HG03432 (cell line): ENCODE measurements around the gene SPN.
"Not testable (repeated sequence)": the region's sequence is repeated elsewhere in the genome, so short reads cannot be mapped to it uniquely, and the experiment has no call there.

Experiments
- ATAC-seq: cut with Tn5 transposase; IDR thresholded peaks from one replicate; pipeline ENCODE4 v1.9.1; 2021; ENCODE audit warnings: mild to moderate bottlenecking, moderate library complexity; ENCODE audit not compliant: unreplicated experiment

The SPN gene

DNA sequence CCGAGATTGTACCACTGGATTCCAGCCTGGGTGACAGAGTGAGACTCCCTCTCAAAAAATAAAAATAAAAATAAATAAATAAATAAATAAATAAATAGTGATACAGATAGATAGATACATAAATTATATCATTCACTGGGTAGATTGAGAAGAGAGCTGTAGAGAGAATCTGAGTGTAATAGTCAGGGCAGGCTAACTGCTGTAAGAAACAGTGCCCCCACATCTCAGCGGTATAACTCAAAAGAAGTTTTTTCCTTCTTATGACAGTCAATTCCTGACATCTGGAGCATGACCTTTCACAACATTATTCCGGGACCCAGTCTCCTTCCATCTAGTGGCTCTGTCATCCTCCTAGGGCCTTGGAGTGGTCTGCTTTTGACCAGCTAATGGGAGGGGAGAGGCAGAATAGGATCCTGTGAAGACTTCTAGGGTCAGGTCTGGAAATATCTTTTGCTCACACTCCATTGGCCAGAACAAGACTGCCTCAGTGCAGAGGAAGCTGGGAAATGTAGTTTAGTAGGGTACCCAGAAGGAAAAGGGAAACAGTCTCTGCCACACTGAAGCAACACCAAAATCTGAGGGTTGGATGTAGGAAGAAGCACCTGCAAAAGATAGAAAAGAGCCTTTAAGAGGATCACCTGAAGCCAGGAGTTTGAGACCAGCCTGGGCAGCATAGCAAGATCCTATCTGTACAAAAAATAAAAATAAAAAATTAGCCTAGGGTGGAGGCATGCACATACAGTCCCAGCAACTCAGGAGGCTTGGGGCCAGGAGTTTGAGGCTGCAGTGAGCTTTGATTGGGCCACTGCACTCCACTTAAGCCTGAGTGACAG lies 13.0 kb downstream of the SPN start:
- ATAC-seq, result peak; percentile 48

DNA sequence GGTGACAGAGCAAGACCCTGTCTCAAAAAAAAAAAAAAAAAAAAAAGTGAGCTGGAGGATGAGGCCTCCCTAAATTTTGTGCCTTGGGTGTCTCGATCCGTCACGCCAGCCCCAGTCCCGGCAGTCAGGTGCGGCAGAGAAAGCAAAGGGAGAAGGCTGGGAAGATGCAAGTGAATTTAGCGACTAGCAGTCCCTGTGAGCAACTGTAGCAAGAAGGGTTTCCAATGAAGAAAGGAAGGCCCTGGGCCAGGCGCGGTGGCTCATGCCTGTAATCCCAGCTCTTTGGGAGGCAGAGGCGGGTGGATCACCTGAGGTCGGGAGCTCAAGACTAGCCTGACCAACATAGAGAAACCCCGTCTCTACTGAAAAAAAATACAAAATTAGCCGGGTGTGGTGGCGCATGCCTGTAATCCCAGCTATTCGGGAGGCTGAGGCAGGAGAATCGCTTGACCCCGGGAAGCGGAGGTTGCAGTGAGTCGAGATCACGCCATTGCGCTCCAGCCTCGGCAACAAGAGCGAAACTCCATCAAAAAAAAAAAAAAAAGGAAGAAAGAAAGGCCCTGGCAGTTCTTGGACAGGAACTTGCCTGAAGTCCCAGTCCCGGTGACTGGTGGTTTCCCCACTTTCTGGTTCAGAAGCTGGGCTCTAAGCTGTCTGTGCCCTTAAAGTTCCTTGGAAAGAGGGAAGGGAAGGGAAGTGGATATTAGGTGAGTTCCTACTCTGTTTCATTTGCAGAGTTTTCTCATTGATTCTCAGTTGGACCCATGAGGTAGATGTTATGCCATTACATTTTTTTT lies 14.1 kb downstream of the SPN start:
- no peak for ATAC-seq

- ATAC-seq, result peak; percentile 44
Observed at GRCh38 chr16:29678691-29679267, 15.7 kb downstream of the SPN start, which contains the start of gene QPRT. Gene QPRT, plus strand, starts transcription at chr16:29679180. Its CDS starts 18 bp downstream, at chr16:29679198.

GRCh38 chr16:29680180-29680598 lies 17.1 kb downstream of the SPN start:
- ATAC-seq, result no peak

- ATAC-seq, result no peak
Observed at GRCh38 chr16:29683543-29684090, 20.6 kb downstream of the SPN start.

DNA sequence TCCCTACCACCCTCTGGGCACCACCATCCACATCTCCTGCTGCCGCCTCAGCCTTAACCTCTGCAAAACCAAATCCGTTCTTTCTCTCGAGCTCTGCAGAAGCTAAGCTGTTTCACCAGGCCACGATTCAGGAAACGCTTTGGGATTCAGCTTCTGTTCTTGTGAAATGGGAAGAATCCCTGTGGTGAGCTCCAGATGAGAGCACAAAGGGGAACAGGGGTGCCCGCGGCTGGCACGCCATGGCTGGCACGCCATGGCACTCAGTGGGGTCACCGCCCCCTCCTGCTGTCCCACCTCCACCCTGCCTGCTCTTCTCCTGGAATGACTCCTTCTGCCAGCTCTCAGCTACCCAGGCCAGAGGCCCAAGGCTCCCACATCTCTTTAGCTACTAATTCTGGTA lies 21.6 kb downstream of the SPN start:
- no peak for ATAC-seq

- no peak for ATAC-seq
Observed at GRCh38 chr16:29686740-29687332, 23.8 kb downstream of the SPN start.

DNA sequence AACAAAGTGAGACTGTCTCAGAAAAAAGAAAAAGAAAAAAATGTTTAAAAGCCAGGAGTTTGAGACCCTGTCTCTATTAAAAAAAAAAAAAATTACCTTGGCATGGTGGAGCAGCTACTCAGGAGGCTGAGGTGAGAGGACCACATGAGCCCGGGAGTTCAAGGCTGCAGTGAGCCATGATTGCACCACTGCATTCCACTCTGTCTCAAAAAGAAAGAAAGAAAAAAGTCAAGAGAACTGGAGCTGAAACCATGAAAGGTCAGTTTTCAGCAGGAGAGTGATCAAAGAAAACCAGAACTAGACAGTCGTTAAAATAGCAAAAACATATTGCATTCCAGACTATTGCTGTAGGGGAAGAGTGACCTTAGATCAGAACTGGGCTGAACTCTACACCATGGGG lies 24.7 kb downstream of the SPN start:
- ATAC-seq, result no peak

DNA sequence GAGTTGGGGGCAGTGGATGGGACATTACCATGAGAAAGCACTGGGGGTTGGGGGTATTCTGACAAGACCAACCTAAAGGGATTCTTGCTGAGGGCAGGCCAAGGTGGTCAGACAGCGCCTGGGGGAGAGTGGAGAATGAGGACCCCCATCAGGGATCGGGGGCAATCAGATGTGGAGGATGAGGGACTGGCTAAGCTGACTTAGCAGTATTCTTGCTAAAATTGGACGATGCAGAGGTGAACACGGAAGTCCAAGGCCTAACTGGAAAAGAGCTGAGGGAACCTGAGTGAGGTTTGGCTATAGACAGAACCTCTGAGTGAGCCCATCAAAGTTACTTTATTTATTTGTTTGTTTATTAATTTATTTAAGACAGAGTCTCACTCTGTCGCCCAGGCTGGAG lies 25.1 kb downstream of the SPN start:
- no peak for ATAC-seq

DNA sequence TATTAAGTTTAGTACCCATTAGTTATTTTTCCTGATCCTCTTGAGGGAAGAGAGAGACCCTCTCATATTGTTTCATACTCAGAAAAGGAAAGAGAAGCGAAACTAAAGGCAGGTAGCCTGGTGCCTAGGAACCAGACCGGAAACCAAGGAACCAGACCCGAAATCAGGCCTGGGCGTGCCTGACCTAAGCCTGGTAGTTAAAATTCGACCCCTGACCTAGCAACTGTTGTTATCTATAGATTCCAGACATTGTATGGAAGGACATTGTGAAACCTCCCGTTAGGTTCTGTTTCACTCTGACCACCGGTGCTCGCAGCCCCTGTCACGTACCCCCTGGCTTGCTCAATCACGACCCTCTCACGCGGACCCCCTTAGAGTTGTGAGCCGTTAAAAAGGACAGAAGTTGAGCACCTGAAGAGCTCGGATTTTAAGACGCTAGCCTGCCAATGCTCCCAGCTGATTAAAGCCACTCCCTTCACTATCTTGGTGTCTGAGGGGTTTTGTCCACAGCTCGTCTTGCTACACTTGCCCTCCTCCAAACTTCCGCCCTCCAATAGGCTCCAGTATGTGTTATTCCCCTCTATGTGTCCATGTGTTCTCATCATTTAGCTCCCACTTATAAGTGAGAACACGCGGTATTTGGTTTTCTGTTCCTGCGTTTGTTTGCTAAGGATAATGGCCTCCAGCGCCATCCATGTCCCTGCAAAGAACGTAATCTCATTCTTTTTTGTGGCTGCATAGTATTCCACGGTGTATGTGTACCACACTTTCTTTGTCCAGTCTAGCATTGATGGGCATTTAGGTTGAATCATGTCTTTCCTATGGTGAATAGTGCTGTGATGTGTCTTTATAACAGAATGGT lies 26.7 kb downstream of the SPN start:
- not testable (repeated sequence) for ATAC-seq

DNA sequence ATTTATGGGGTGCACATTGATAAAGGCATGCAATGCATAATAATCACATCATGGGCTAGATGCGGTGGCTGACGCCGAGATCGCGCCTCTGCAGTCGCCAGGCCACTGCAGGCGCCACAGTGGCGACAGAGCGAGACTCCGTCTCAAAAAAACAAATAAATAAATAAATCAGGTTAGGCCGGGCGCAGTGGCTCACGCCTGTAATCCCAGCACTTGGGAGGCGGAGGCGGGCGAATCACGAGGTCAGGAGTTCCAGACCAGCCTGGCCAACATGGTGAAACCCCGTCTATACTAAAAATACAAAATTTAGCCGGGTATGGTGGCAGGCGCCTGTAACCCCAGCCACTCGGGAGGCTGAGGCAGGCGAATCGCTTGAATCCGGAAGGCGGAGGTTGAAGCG lies 29.6 kb downstream of the SPN start:
- ATAC-seq, result not testable (repeated sequence)

DNA sequence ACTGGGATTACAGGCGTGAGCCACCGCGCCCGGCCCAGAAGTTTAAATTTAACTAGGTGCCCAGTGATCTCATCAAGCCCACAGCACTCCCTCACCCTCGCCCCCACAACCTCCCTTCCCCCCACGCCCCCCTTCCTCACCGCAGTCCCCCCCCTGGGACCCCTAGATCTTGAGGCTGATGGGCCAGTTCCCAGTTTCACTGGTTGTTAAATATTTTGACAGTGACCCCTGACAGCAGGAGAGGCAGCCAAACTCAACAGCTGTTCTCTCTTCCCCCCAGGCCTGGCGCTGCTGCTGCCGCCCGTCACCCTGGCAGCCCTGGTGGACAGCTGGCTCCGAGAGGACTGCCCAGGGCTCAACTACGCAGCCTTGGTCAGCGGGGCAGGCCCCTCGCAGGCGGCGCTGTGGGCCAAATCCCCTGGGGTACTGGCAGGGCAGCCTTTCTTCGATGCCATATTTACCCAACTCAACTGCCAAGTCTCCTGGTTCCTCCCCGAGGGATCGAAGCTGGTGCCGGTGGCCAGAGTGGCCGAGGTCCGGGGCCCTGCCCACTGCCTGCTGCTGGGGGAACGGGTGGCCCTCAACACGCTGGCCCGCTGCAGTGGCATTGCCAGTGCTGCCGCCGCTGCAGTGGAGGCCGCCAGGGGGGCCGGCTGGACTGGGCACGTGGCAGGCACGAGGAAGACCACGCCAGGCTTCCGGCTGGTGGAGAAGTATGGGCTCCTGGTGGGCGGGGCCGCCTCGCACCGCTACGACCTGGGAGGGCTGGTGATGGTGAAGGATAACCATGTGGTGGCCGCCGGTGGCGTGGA lies 31.5 kb downstream of the SPN start:
- no peak for ATAC-seq

- ATAC-seq, result not testable (repeated sequence)
Observed at GRCh38 chr16:29695675-29696074, 32.6 kb downstream of the SPN start.

GRCh38 chr16:29696881-29697331 lies 33.9 kb downstream of the SPN start:
- ATAC-seq, result no peak

- ATAC-seq, result no peak
Observed at GRCh38 chr16:29697391-29697790, 34.3 kb downstream of the SPN start.

DNA sequence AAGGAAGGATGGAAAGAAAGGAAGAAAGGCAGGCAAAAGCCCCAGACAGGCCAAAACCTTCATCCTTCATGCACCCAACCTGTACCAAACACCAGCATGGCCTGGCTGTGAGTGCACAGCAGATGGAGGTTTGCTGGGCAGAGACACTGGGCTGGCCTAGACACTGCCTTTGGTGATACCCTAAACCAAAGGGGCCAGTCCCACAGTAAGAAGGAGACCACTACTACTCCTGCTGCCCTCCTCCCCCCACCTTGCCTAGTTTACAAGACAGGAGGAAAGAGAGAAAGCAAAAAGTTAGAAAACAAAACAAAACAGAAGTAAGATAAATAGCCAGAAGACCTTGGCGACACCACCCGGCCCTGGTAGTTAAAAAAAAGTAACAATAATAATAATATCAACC lies 35.0 kb downstream of the SPN start:
- ATAC-seq, result no peak

GRCh38 chr16:29698484-29699323 lies 35.7 kb downstream of the SPN start:
- ATAC-seq, result no peak
